Upper lobe of left lung (tissue), 6 donors: ENCODE data around the gene PRKAR1A. TPM values are rescaled to one million over a fixed set of nuclear protein-coding genes. Genes with fewer than 3 reads are reported as not detected.

Experiments
- ATAC-seq, 2 donors: fragments of 200-7000 bp; cut with Tn5 transposase; one replicate each; pipeline ENCODE4 v1.9.1; 2022; ENCODE audit warnings: mild to moderate bottlenecking in 2 of 2, moderate library complexity in 2 of 2; ENCODE audit not compliant: low FRiP score in 2 of 2
- DNase-seq, 2 donors: peaks; one replicate each; pipeline ENCODE4 v3.0.0-alpha.2; 2019 to 2020
- H3K27ac ChIP-seq, 4 donors: fragments of 200-600 bp; sonication (generic); one replicate each; pipeline ENCODE4 v1.5.1; 2016 to 2019
- H3K27me3 ChIP-seq, 4 donors: fragments of 200-600 bp; sonication (generic); one replicate each; pipeline ENCODE4 v1.5.1; 2017 to 2019
- H3K36me3 ChIP-seq, 4 donors: fragments of 200-600 bp; sonication (generic); one replicate each; pipeline ENCODE4 v1.5.1; 2016 to 2019
- H3K4me1 ChIP-seq, 4 donors: fragments of 200-600 bp; sonication (generic); one replicate each; pipeline ENCODE4 v1.5.1; 2018 to 2019
- H3K4me3 ChIP-seq, 4 donors: fragments of 200-600 bp; sonication (generic); one replicate each; pipeline ENCODE4 v1.5.1; 2017 to 2019; ENCODE audit warnings: mild to moderate bottlenecking in 2 of 4, moderate library complexity in 1 of 4
- H3K9me3 ChIP-seq, 4 donors: fragments of 200-600 bp; sonication (generic); one replicate each; pipeline ENCODE4 v1.5.1; 2018 to 2019
- CTCF ChIP-seq, 6 experiments: fragments of 450-650 bp in 4 of 6; fragments of 200-600 bp in 2 of 6; sonication (generic) in 2 of 6; IDR thresholded peaks; one replicate each; pipeline ENCODE4 v1.5.1; 2016 to 2019; ENCODE audit warnings: antibody characterized with exemption in 6 of 6
- EP300 ChIP-seq, 4 donors: sonication (generic); formaldehyde crosslinking; IDR thresholded peaks; one replicate each; pipeline ENCODE4 v1.5.1; 2017; ENCODE audit warnings: antibody characterized with exemption in 4 of 4, control low read depth in 2 of 4
- POLR2A ChIP-seq, 4 donors: fragments of 450-650 bp; IDR thresholded peaks; one replicate each; pipeline ENCODE4 v1.5.1; 2016 to 2017; ENCODE audit warnings: antibody characterized with exemption in 4 of 4, mild to moderate bottlenecking in 2 of 4
- POLR2AphosphoS5 ChIP-seq, 2 donors: sonication (generic); formaldehyde crosslinking; IDR thresholded peaks; one replicate each; pipeline ENCODE4 v1.5.1; 2017; ENCODE audit warnings: antibody characterized with exemption in 2 of 2
- WGBS, 2 donors: methylation state at CpG; one replicate each; pipeline ENCODE4 v1.1.5; 2017 to 2018; 5-methylcytosine and 5-hydroxymethylcytosine counted together
- total RNA-seq, 6 donors: library from RNA; depleted of rRNA in 4 of 6; stranded (reverse); fragments of >200 nt in 4 of 6; gene quantifications; one replicate each; pipeline versions ENCODE4 v1.1.0 to v1.2.1, GENCODE V29; 2016 to 2021
- donor health status: DM: no; HTN: no; CAD: no; lungs with moderate emphysema.
- donor health status: DM: no; HTN: yes; CAD: no; lungs with severe emphysema.

Gene PRKAR1A
- total RNA-seq, 6 donors from 2014 or later = 161 to 490 (median 396) TPM

- Histone ChIP-seq H3K4me1 (peaks cover 0 to 30% (median 14%) of the 10 kb centered on the region in 4 donors), H3K27me3 (no peaks in the 10 kb centered on the region), H3K4me3 (no peak overlapping the region), H3K36me3 (peaks cover 0 to 59% (median 20%) of the 10 kb centered on the region in 4 donors), H3K9me3 (no peaks in the 10 kb centered on the region), H3K27ac (peak overlapping the region in 2 of 4 donors; percentile 75 to 77)
- ATAC-seq (no peak), DNase-seq (no peak)
- TF ChIP-seq POLR2AphosphoS5 (IDR thresholded peaks at IDR 0.05) (no peak), EP300 (IDR thresholded peaks at IDR 0.05) (no peak), POLR2A (IDR thresholded peaks at IDR 0.05) (no peak), CTCF (IDR thresholded peaks at IDR 0.05) (no peak)
- WGBS, 2 donors = 94 to 97% methylated on average over 8 of the region's 8 CpGs
Observed at GRCh38 chr17:68540981-68541380, 28.8 kb downstream of the PRKAR1A start.

GRCh38 chr17:68541816-68542215 lies 29.6 kb downstream of the PRKAR1A start:
- H3K27me3 ChIP-seq = no peaks in the 10 kb centered on the region
- H3K4me3 ChIP-seq = no peak overlapping the region
- TF ChIP-seq EP300 (IDR thresholded peaks at IDR 0.05) (no peak), POLR2AphosphoS5 (IDR thresholded peaks at IDR 0.05) (no peak), POLR2A (IDR thresholded peaks at IDR 0.05) (no peak), CTCF (IDR thresholded peaks at IDR 0.05) (no peak)
- ATAC-seq (no peak), DNase-seq (no peak)
- peak overlapping the region; percentile 59 to 77 (median 69) for H3K27ac ChIP-seq
- WGBS, 2 donors = 85 to 90% methylated on average over 6 of the region's 6 CpGs
- H3K4me1 ChIP-seq = peaks cover 0 to 30% (median 11%) of the 10 kb centered on the region in 4 donors
- peaks cover 0 to 50% (median 16%) of the 10 kb centered on the region in 4 donors for H3K36me3 ChIP-seq
- no peaks in the 10 kb centered on the region for H3K9me3 ChIP-seq

- peak; percentile 40 to 62 for TF ChIP-seq POLR2AphosphoS5 (IDR thresholded peaks at IDR 0.05)
- peak in 3 of 4 donors; percentile 73 to 87 (median 86) for TF ChIP-seq EP300 (IDR thresholded peaks at IDR 0.05)
- TF ChIP-seq CTCF (IDR thresholded peaks at IDR 0.05) = no peak
- TF ChIP-seq POLR2A (IDR thresholded peaks at IDR 0.05) = peak in 1 of 4 donors; percentile 51
- 74 to 78% methylated on average over 13 of the region's 13 CpGs for WGBS, 2 donors
- Histone ChIP-seq H3K9me3 (no peaks in the 10 kb centered on the region), H3K27me3 (no peaks in the 10 kb centered on the region), H3K36me3 (peaks cover 0 to 40% (median 8%) of the 10 kb centered on the region in 4 donors), H3K4me3 (no peak overlapping the region), H3K27ac (peak overlapping the region; percentile 75 to 85 (median 82)), H3K4me1 (peaks cover 0 to 30% (median 7%) of the 10 kb centered on the region in 4 donors)
- ATAC-seq (peak; percentile 51 to 83), DNase-seq (peak in 1 of 2 donors; percentile 54)
Observed at GRCh38 chr17:68542698-68543463, 30.7 kb downstream of the PRKAR1A start.

GRCh38 chr17:68544111-68544915 lies 32.1 kb downstream of the PRKAR1A start:
- Histone ChIP-seq H3K9me3 (no peaks in the 10 kb centered on the region), H3K36me3 (peaks cover 0 to 26% (median 8%) of the 10 kb centered on the region in 4 donors), H3K27me3 (no peaks in the 10 kb centered on the region), H3K4me1 (peaks cover 0 to 27% (median 7%) of the 10 kb centered on the region in 4 donors), H3K4me3 (peak overlapping the region in 1 of 4 donors; percentile 4), H3K27ac (peak overlapping the region; percentile 75 to 85 (median 82))
- DNase-seq (no peak), ATAC-seq (no peak)
- no peak for TF ChIP-seq POLR2AphosphoS5 (IDR thresholded peaks at IDR 0.05)
- TF ChIP-seq POLR2A (IDR thresholded peaks at IDR 0.05) = no peak
- no peak for TF ChIP-seq EP300 (IDR thresholded peaks at IDR 0.05)
- no peak for TF ChIP-seq CTCF (IDR thresholded peaks at IDR 0.05)
- WGBS, 2 donors = 59 to 67% methylated on average over 12 of the region's 12 CpGs
